ENCODE results near the gene EPN2. TPM values are rescaled to one million over a fixed set of nuclear protein-coding genes. Genes with fewer than 3 reads are reported as not detected.

Gene EPN2
- total RNA-seq, 4 donors from 2014 or later: 26.5 to 49.2 (median 38.9) TPM

DNA sequence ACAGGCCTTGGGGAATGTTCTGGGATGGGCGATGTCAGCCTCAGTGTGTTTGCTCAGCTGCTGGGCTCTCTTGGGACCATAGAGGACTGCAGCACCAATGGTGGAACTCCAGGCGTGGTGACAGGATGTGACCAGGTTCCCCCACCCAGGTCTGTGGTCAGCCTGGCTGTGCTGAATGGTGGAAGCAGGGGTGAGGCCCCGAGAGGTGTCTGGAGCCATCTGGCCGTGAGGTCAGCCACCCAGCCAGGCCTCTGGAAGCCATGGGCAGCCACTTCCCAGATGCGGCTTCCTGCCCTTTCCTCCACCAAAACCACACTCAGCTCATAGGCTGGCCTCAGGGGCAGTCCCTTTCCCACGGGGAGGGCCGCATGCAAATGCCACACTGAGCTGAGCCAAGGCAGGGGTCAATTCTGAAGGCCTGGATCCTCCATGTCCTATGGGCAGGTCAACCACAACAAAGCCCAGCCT, 133.4 kb downstream of the EPN2 start:
- H3K27ac ChIP-seq (replicated peaks in 1 of 4): no peak overlapping the region
- H3K9me3 ChIP-seq: no peaks in the 10 kb centered on the region
- no peaks in the 10 kb centered on the region for H3K36me3 ChIP-seq
- 58% methylated on average over 6 of the region's 7 CpGs for WGBS
- DNase-seq (ENCODE audit: extremely low spot score): no peak
- no peaks in the 10 kb centered on the region for H3K27me3 ChIP-seq
- intact Hi-C loops (cut with DNase I): no loop called here
- peaks cover 14 to 18% (median 15%) of the 10 kb centered on the region in 4 donors for H3K4me1 ChIP-seq
- H3K4me3 ChIP-seq: no peak overlapping the region
- TF ChIP-seq EP300 (IDR thresholded peaks at IDR 0.05) (no peak), POLR2AphosphoS5 (IDR thresholded peaks at IDR 0.05) (peak in 1 of 2 donors; percentile 8)

DNA sequence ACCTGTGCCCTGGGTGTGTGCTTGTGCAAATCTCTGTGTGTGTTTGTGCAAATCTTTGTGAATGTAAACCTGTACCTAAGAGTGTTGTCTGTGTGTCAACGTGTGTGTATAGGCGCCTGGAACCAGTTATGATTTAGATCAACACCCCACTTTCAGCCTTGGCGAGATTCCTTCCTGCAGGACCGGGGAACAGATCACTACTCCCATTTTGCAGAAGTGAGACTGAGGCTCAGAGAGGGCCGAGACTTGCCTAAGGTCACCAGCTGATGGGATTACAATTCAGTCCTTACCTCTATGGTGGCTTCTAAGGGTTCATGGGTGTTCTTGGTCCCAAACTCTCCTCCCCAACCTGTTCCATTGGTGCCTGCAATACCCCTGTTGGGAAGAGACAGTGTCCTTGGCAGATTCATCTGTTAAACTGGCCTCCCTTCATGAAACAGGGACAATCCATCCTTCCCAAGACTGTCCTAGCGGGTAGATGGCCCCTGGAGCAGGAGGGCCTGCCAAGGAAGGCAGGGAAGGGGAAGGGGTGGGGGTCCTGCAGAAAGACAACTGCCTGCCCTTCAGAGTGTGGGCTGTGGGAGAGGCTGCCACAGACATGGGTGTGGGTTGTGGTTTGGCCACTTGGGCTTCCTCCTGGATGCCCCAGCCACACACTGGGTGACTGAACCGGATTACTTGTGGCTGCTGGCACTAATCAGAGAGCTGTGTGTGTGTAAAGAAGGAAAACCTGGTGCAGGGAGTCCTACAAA, 134.3 kb downstream of the EPN2 start:
- H3K27me3 ChIP-seq: no peaks in the 10 kb centered on the region
- DNase-seq (ENCODE audit: extremely low spot score): no peak
- intact Hi-C loops (cut with DNase I): no loop called here
- H3K4me3 ChIP-seq: no peak overlapping the region
- H3K4me1 ChIP-seq: peaks cover 14 to 21% (median 17%) of the 10 kb centered on the region in 4 donors
- no peaks in the 10 kb centered on the region for H3K36me3 ChIP-seq
- H3K27ac ChIP-seq (replicated peaks in 1 of 4): no peak overlapping the region
- no peaks in the 10 kb centered on the region for H3K9me3 ChIP-seq
- TF ChIP-seq, protein P1, sequence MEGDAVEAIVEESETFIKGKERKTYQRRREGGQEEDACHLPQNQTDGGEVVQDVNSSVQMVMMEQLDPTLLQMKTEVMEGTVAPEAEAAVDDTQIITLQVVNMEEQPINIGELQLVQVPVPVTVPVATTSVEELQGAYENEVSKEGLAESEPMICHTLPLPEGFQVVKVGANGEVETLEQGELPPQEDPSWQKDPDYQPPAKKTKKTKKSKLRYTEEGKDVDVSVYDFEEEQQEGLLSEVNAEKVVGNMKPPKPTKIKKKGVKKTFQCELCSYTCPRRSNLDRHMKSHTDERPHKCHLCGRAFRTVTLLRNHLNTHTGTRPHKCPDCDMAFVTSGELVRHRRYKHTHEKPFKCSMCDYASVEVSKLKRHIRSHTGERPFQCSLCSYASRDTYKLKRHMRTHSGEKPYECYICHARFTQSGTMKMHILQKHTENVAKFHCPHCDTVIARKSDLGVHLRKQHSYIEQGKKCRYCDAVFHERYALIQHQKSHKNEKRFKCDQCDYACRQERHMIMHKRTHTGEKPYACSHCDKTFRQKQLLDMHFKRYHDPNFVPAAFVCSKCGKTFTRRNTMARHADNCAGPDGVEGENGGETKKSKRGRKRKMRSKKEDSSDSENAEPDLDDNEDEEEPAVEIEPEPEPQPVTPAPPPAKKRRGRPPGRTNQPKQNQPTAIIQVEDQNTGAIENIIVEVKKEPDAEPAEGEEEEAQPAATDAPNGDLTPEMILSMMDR (IDR thresholded peaks at IDR 0.05): no peak
- no peak for TF ChIP-seq POLR2AphosphoS5 (IDR thresholded peaks at IDR 0.05)
- no peak for TF ChIP-seq EP300 (IDR thresholded peaks at IDR 0.05)
- TF ChIP-seq POLR2A (IDR thresholded peaks at IDR 0.05; ENCODE audit: low read depth): no peak
- WGBS: 90% methylated on average over 7 of the region's 7 CpGs

DNA sequence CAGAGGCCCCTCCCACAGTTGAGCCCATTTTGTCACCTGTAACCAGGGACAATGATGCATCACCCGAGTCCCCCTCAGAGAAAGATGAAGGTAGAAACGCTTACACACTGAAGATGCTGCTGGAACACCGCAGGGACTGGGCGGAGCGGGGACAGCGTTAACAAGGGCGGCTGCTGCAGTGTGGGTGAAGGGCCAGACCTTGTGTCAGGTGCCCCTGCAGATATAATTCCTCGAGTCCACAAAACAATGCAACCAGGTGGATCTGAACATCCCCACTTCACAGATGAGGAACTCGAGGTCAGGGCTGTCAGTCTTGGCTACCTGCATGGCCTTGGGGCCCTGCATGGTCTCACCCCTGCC, 134.8 kb downstream of the EPN2 start:
- TF ChIP-seq EP300 (IDR thresholded peaks at IDR 0.05): no peak
- H3K27ac ChIP-seq (replicated peaks in 1 of 4): no peak overlapping the region
- DNase-seq (ENCODE audit: extremely low spot score): no peak
- H3K9me3 ChIP-seq: no peaks in the 10 kb centered on the region
- 79% methylated on average over 9 of the region's 9 CpGs for WGBS
- peaks cover 20 to 26% (median 23%) of the 10 kb centered on the region in 4 donors for H3K4me1 ChIP-seq
- H3K4me3 ChIP-seq: no peak overlapping the region
- no peaks in the 10 kb centered on the region for H3K27me3 ChIP-seq
- H3K36me3 ChIP-seq: no peaks in the 10 kb centered on the region
- intact Hi-C loops (cut with DNase I): no loop called here

DNA sequence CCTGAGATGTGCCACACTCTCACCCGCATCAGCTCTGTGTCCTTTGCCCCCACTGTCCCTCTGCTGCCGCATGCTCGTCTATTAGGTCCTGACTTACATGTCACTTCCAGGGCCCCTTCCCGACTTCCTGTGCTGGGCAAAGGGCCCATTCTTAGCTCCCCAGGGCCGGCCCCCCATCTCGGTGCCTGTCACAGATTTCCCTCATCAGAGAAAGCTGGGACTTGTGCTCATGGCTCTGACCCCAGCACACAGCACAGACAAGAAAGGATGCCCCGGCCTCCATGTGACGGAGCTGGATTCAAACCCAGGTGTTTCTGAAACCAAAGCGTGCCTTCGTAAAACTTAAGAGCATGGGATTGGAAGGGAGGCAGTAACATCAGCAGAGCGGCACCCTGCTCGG, 135.3 kb downstream of the EPN2 start:
- no peak overlapping the region for H3K27ac ChIP-seq (replicated peaks in 1 of 4)
- no peak for TF ChIP-seq EP300 (IDR thresholded peaks at IDR 0.05)
- no peak for TF ChIP-seq POLR2A (IDR thresholded peaks at IDR 0.05; ENCODE audit: low read depth)
- TF ChIP-seq, protein P1 (IDR thresholded peaks at IDR 0.05): no peak
- no peak for TF ChIP-seq POLR2AphosphoS5 (IDR thresholded peaks at IDR 0.05)
- intact Hi-C loops (cut with DNase I): no loop called here
- H3K4me1 ChIP-seq: peaks cover 23 to 30% (median 26%) of the 10 kb centered on the region in 4 donors
- no peak for DNase-seq (ENCODE audit: extremely low spot score)
- no peak overlapping the region for H3K4me3 ChIP-seq
- 80% methylated on average over 12 of the region's 12 CpGs for WGBS
- no peaks in the 10 kb centered on the region for H3K27me3 ChIP-seq
- no peaks in the 10 kb centered on the region for H3K36me3 ChIP-seq
- no peaks in the 10 kb centered on the region for H3K9me3 ChIP-seq

DNA sequence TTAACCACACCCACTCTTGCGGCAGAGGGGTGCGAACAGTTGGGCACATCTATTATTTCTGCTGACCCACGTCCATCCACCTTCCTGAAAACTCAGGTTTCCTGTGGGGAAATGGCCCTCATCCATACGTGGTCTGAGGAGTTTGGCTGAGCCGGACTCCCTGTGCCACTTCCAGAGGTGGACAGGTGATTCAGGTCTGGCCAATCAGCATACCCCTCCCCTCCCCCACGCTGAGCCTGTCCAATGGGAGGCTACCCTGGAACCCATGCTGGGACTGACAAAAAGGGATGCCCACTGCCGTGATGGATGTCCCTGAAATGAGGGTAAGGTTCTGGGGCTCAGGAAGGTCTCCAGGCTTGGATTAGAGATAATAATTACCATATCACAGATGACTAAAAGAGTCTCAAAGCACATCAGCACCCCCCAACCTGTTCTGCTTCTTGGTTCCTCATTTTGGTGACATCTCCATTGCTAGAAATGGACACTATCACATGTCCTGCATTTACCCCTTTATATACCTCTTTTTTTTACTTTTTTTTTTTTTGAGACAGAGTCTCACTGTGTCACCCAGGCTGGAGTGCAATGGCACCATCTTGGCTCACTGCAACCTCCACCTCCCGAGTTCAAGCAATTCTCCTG, 135.8 kb downstream of the EPN2 start:
- intact Hi-C loops (cut with DNase I): no loop called here
- Histone ChIP-seq H3K36me3 (no peaks in the 10 kb centered on the region), H3K27me3 (no peaks in the 10 kb centered on the region), H3K9me3 (no peaks in the 10 kb centered on the region), H3K4me1 (peaks cover 23 to 30% (median 26%) of the 10 kb centered on the region in 4 donors), H3K27ac (replicated peaks in 1 of 4) (no peak overlapping the region), H3K4me3 (no peak overlapping the region)
- TF ChIP-seq, protein P1 (IDR thresholded peaks at IDR 0.05): no peak
- TF ChIP-seq EP300 (IDR thresholded peaks at IDR 0.05) (no peak), POLR2A (IDR thresholded peaks at IDR 0.05; ENCODE audit: low read depth) (no peak), POLR2AphosphoS5 (IDR thresholded peaks at IDR 0.05) (no peak)
- WGBS: 87% methylated on average over 8 of the region's 8 CpGs
- no peak for DNase-seq (ENCODE audit: extremely low spot score)

All from esophagus muscularis mucosa (tissue), 4 donors.